HEK293 (cell line): ENCODE measurements around the gene CCDC51.

ENCODE experiments used
- CTCF ChIA-PET: fragments of 350-600 bp; formaldehyde crosslinking; extraction: SDS; loops from one replicate; lab custom pipeline; 2021; ENCODE audit warnings: antibody characterized with exemption; lab: Yijun Ruan, JAX
- POLR2A ChIA-PET: fragments of 300-600 bp; formaldehyde crosslinking; extraction: SDS; loops from one replicate; lab custom pipeline; 2020; ENCODE audit warnings: antibody characterized with exemption, inconsistent platforms; lab: Yijun Ruan, JAX
- H3K27ac ChIP-seq: fragments of 200-500 bp; sonication (Bioruptor generic); 2 replicates; pipeline ENCODE4 v1.5.1; 2014; ENCODE audit warnings: low read depth, low read length, control low read depth, inconsistent platforms; ENCODE audit errors: extremely low read depth
- H3K36me3 ChIP-seq, 2 experiments: fragments of 200-500 bp in 1 of 2; sonication (Bioruptor generic) in 1 of 2; 1 replicate in 1 of 2; 2 replicates in 1 of 2; pipeline ENCODE4 v1.5.1; 2014 to 2017; ENCODE audit warnings: inconsistent platforms in 2 of 2, low read length in 2 of 2; ENCODE audit not compliant: control insufficient read depth in 2 of 2, insufficient read depth in 1 of 2
- H3K4me1 ChIP-seq: fragments of 200-500 bp; sonication (Bioruptor generic); 2 replicates; pipeline ENCODE4 v1.5.1; 2014; ENCODE audit warnings: mild to moderate bottlenecking, low read length, inconsistent platforms; ENCODE audit not compliant: control insufficient read depth, insufficient read depth
- H3K4me3 ChIP-seq: 2 replicates; pipeline ENCODE4 v1.5.1; 2011; ENCODE audit warnings: low read depth, mild to moderate bottlenecking, control low read depth, low read length, moderate library complexity
- H3K9me3 ChIP-seq: fragments of 200-500 bp; sonication (Bioruptor generic); 2 replicates; pipeline ENCODE4 v1.5.1; 2014; ENCODE audit warnings: low read depth, low read length, inconsistent platforms; ENCODE audit not compliant: control insufficient read depth, insufficient read depth
- FEZF1 ChIP-seq: fragments of 450-650 bp; formaldehyde crosslinking; IDR thresholded peaks from 2 replicates; pipeline ENCODE4 v1.5.1; 2016; ENCODE audit warnings: missing biosample characterization, missing genetic modification characterization
- GLI2 ChIP-seq: fragments of 450-650 bp; formaldehyde crosslinking; IDR thresholded peaks from 2 replicates; pipeline ENCODE4; 2017; ENCODE audit warnings: missing biosample characterization, missing genetic modification characterization, low read depth, borderline replicate concordance
- GLIS1 ChIP-seq: fragments of 450-650 bp; formaldehyde crosslinking; IDR thresholded peaks from 2 replicates; pipeline ENCODE4 v1.5.1; 2016; ENCODE audit warnings: missing biosample characterization, missing genetic modification characterization
- HOXC10 ChIP-seq: sonication (generic); formaldehyde crosslinking; IDR thresholded peaks from 2 replicates; pipeline ENCODE4 v1.8.1; 2023; ENCODE audit warnings: mild to moderate bottlenecking, missing genetic modification reagents
- KLF1 ChIP-seq: fragments of 450-650 bp; formaldehyde crosslinking; IDR thresholded peaks from 2 replicates; pipeline ENCODE4 v1.5.1; 2016; ENCODE audit warnings: missing biosample characterization, missing genetic modification characterization
- SP2 ChIP-seq: fragments of 450-650 bp; formaldehyde crosslinking; IDR thresholded peaks from 2 replicates; pipeline ENCODE4 v1.5.1; 2016; ENCODE audit warnings: missing biosample characterization, missing genetic modification characterization
- YY1 ChIP-seq: fragments of 450-650 bp; formaldehyde crosslinking; IDR thresholded peaks from 2 replicates; pipeline ENCODE4 v1.5.1; 2018; ENCODE audit warnings: missing biosample characterization, missing genetic modification characterization
- ZBTB7A ChIP-seq: fragments of 450-650 bp; formaldehyde crosslinking; IDR thresholded peaks from 2 replicates; pipeline ENCODE4 v1.5.1; 2016; ENCODE audit warnings: low read depth, missing biosample characterization, missing genetic modification characterization
- ZNF10 ChIP-seq: fragments of 450-650 bp; formaldehyde crosslinking; IDR thresholded peaks from 2 replicates; pipeline ENCODE4 v1.5.1; 2017; ENCODE audit warnings: missing biosample characterization, missing genetic modification characterization
- ZNF24 ChIP-seq: fragments of 450-650 bp; formaldehyde crosslinking; IDR thresholded peaks from 2 replicates; pipeline ENCODE4 v1.5.1; 2016; ENCODE audit warnings: missing biosample characterization, missing genetic modification characterization
- ZNF391 ChIP-seq: fragments of 450-650 bp; formaldehyde crosslinking; IDR thresholded peaks from 2 replicates; pipeline ENCODE4 v1.5.1; 2016; ENCODE audit warnings: low read depth, missing biosample characterization, missing genetic modification characterization, borderline replicate concordance
- ZNF426 ChIP-seq: fragments of 450-650 bp; formaldehyde crosslinking; IDR thresholded peaks from 2 replicates; pipeline ENCODE4 v1.5.1; 2017; ENCODE audit warnings: missing biosample characterization, missing genetic modification characterization, mild to moderate bottlenecking, inconsistent platforms, moderate library complexity
- ZNF600 ChIP-seq: fragments of 450-650 bp; formaldehyde crosslinking; IDR thresholded peaks from 2 replicates; pipeline ENCODE4 v1.5.1; 2016; ENCODE audit warnings: missing biosample characterization, missing genetic modification characterization
- ZNF677 ChIP-seq: fragments of 450-650 bp; IDR thresholded peaks from 2 replicates; pipeline ENCODE4 v1.5.0; 2018; ENCODE audit warnings: missing biosample characterization, mild to moderate bottlenecking, missing genetic modification characterization, moderate library complexity
- ZNF776 ChIP-seq: fragments of 450-650 bp; formaldehyde crosslinking; IDR thresholded peaks from 2 replicates; pipeline ENCODE4 v1.5.0; 2017; ENCODE audit warnings: missing biosample characterization, missing genetic modification characterization, borderline replicate concordance
- ZNF830 ChIP-seq: fragments of 450-650 bp; IDR thresholded peaks from 2 replicates; pipeline ENCODE4 v1.5.0; 2018; ENCODE audit warnings: missing biosample characterization, missing genetic modification characterization, low read depth, mild to moderate bottlenecking, moderate library complexity
- ZXDB ChIP-seq: fragments of 450-650 bp; formaldehyde crosslinking; IDR thresholded peaks from 2 replicates; pipeline ENCODE4 v1.5.1; 2016; ENCODE audit warnings: missing biosample characterization, missing genetic modification characterization
- TF ChIP-seq, protein P1 (sequence below): fragments of 450-650 bp; formaldehyde crosslinking; IDR thresholded peaks from 2 replicates; pipeline ENCODE4 v1.5.1; 2016; ENCODE audit warnings: missing biosample characterization, missing genetic modification characterization
- TF ChIP-seq, protein P2 (sequence below): fragments of 450-650 bp; formaldehyde crosslinking; IDR thresholded peaks from 2 replicates; pipeline ENCODE4 v1.5.1; 2016; ENCODE audit warnings: missing biosample characterization, missing genetic modification characterization
- TF ChIP-seq, protein P3 (sequence below): fragments of 450-650 bp; formaldehyde crosslinking; conservative IDR thresholded peaks from 2 replicates; pipeline ENCODE4 v1.5.1; 2016; ENCODE audit warnings: low read depth, missing biosample characterization, missing genetic modification characterization
- TF ChIP-seq, protein P4 (sequence below): fragments of 450-650 bp; formaldehyde crosslinking; IDR thresholded peaks from 2 replicates; pipeline ENCODE4 v1.5.1; 2016; ENCODE audit warnings: missing biosample characterization, missing genetic modification characterization, low read depth
- TF ChIP-seq, protein P5 (sequence below): fragments of 450-650 bp; formaldehyde crosslinking; IDR thresholded peaks from 2 replicates; pipeline ENCODE4 v1.5.1; 2016; ENCODE audit warnings: missing biosample characterization, missing genetic modification characterization

The CCDC51 gene

DNA sequence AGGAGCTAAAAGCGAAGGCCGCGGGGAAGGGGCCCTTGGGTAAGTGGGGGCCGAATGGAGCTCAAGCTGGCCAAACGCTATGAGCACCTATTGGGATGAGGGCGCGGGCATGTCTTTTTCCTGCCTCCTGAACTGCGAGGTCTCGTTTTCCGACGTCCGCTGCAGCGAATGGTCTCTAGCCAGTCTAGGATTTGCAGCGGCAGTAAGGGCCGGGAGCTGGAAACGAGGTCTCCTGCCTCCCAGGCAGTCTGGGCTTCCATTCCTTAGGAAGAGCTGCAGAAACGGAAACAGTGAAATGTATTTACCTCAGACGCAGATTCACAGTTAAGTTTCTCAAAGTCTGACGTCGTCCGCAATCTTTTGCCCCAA is 655 bp upstream of the CCDC51 start:
- ChIA-PET POLR2A (interaction anchor here (1.7 kb wide), 1 partner anchor 32 kb away, joined by 13 read pairs; no protein-coding TSS in a partner anchor), CTCF (interaction anchor here (2.3 to 2.8 kb wide), 2 partner anchors 40 to 246 kb away, joined by 11 to 15 read pairs; no protein-coding TSS in a partner anchor)
- Histone ChIP-seq H3K4me1 (no peaks in the 10 kb centered on the region), H3K9me3 (no peaks in the 10 kb centered on the region), H3K36me3 (peaks cover 14 to 34% of the 10 kb centered on the region in 2 experiments; a peak in 2 of 3 replicates), H3K4me3 (peak overlapping the region; percentile 84), H3K27ac (peak overlapping the region; percentile 67)
- TF ChIP-seq SP2 (tag by site-specific recombination) (no peak), YY1 (tag by site-specific recombination) (no peak), ZNF830 (tag by site-specific recombination) (no peak), ZNF776 (tag by site-specific recombination) (no peak)
- TF ChIP-seq, protein P1, sequence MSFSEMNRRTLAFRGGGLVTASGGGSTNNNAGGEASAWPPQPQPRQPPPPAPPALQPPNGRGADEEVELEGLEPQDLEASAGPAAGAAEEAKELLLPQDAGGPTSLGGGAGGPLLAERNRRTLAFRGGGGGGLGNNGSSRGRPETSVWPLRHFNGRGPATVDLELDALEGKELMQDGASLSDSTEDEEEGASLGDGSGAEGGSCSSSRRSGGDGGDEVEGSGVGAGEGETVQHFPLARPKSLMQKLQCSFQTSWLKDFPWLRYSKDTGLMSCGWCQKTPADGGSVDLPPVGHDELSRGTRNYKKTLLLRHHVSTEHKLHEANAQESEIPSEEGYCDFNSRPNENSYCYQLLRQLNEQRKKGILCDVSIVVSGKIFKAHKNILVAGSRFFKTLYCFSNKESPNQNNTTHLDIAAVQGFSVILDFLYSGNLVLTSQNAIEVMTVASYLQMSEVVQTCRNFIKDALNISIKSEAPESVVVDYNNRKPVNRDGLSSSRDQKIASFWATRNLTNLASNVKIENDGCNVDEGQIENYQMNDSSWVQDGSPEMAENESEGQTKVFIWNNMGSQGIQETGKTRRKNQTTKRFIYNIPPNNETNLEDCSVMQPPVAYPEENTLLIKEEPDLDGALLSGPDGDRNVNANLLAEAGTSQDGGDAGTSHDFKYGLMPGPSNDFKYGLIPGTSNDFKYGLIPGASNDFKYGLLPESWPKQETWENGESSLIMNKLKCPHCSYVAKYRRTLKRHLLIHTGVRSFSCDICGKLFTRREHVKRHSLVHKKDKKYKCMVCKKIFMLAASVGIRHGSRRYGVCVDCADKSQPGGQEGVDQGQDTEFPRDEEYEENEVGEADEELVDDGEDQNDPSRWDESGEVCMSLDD (tag by site-specific recombination): no peak
- TF ChIP-seq, protein P2, sequence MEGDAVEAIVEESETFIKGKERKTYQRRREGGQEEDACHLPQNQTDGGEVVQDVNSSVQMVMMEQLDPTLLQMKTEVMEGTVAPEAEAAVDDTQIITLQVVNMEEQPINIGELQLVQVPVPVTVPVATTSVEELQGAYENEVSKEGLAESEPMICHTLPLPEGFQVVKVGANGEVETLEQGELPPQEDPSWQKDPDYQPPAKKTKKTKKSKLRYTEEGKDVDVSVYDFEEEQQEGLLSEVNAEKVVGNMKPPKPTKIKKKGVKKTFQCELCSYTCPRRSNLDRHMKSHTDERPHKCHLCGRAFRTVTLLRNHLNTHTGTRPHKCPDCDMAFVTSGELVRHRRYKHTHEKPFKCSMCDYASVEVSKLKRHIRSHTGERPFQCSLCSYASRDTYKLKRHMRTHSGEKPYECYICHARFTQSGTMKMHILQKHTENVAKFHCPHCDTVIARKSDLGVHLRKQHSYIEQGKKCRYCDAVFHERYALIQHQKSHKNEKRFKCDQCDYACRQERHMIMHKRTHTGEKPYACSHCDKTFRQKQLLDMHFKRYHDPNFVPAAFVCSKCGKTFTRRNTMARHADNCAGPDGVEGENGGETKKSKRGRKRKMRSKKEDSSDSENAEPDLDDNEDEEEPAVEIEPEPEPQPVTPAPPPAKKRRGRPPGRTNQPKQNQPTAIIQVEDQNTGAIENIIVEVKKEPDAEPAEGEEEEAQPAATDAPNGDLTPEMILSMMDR: no peak

DNA sequence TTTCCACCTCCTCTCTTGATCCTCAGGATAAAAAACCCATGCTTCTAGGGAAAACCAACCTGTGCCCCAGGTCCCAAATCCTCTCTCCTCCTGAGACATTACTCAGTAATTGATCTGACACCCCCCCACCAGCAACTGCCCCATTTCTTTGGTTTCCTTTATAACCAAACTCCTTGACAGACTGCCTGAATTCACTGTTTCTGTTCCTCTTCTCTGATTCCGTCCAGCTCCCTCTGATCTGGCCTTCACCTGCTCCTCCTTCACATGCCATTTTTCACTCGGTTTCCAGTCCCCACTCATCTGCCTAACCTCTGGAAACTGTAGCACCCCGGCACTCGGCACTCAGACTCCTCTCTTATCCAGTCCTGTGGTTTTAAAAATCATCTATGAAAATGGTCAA is 2.1 kb downstream of the CCDC51 start:
- POLR2A ChIA-PET: interaction anchor here (2.5 kb wide), 1 partner anchor 9 kb away, joined by 22 read pairs; the partner anchor contains the start of gene ATRIP
- no peak overlapping the region for H3K27ac ChIP-seq
- TF ChIP-seq GLIS1: no peak
- TF ChIP-seq ZNF24 (tag by site-specific recombination): no peak
- no peak for TF ChIP-seq ZBTB7A (tag by site-specific recombination)
- TF ChIP-seq ZNF10 (tag by site-specific recombination): no peak
- no peak for TF ChIP-seq ZNF677 (tag by site-specific recombination)
- TF ChIP-seq, protein P3, sequence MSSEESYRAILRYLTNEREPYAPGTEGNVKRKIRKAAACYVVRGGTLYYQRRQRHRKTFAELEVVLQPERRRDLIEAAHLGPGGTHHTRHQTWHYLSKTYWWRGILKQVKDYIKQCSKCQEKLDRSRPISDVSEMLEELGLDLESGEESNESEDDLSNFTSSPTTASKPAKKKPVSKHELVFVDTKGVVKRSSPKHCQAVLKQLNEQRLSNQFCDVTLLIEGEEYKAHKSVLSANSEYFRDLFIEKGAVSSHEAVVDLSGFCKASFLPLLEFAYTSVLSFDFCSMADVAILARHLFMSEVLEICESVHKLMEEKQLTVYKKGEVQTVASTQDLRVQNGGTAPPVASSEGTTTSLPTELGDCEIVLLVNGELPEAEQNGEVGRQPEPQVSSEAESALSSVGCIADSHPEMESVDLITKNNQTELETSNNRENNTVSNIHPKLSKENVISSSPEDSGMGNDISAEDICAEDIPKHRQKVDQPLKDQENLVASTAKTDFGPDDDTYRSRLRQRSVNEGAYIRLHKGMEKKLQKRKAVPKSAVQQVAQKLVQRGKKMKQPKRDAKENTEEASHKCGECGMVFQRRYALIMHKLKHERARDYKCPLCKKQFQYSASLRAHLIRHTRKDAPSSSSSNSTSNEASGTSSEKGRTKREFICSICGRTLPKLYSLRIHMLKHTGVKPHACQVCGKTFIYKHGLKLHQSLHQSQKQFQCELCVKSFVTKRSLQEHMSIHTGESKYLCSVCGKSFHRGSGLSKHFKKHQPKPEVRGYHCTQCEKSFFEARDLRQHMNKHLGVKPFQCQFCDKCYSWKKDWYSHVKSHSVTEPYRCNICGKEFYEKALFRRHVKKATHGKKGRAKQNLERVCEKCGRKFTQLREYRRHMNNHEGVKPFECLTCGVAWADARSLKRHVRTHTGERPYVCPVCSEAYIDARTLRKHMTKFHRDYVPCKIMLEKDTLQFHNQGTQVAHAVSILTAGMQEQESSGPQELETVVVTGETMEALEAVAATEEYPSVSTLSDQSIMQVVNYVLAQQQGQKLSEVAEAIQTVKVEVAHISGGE (tag by site-specific recombination): no peak
- TF ChIP-seq, protein P4, sequence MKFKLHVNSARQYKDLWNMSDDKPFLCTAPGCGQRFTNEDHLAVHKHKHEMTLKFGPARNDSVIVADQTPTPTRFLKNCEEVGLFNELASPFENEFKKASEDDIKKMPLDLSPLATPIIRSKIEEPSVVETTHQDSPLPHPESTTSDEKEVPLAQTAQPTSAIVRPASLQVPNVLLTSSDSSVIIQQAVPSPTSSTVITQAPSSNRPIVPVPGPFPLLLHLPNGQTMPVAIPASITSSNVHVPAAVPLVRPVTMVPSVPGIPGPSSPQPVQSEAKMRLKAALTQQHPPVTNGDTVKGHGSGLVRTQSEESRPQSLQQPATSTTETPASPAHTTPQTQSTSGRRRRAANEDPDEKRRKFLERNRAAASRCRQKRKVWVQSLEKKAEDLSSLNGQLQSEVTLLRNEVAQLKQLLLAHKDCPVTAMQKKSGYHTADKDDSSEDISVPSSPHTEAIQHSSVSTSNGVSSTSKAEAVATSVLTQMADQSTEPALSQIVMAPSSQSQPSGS: no peak
- no peak for TF ChIP-seq FEZF1 (tag by site-specific recombination)
- TF ChIP-seq, protein P5, sequence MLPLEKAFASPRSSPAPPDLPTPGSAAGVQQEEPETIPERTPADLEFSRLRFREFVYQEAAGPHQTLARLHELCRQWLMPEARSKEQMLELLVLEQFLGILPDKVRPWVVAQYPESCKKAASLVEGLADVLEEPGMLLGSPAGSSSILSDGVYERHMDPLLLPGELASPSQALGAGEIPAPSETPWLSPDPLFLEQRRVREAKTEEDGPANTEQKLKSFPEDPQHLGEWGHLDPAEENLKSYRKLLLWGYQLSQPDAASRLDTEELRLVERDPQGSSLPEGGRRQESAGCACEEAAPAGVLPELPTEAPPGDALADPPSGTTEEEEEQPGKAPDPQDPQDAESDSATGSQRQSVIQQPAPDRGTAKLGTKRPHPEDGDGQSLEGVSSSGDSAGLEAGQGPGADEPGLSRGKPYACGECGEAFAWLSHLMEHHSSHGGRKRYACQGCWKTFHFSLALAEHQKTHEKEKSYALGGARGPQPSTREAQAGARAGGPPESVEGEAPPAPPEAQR: no peak
- no peak for TF ChIP-seq GLI2 (tag by site-specific recombination)
- TF ChIP-seq ZNF391 (tag by site-specific recombination): no peak
- TF ChIP-seq ZNF600: no peak
- TF ChIP-seq ZXDB: no peak
- no peak for TF ChIP-seq KLF1 (tag by site-specific recombination)
- TF ChIP-seq ZNF426 (tag by site-specific recombination): no peak
- TF ChIP-seq SP2 (tag by site-specific recombination): no peak
- TF ChIP-seq HOXC10 (CRISPR knock-in tag): no peak
- no peak overlapping the region for H3K4me3 ChIP-seq
- CTCF ChIA-PET: interaction anchor here (0.7 kb wide), 1 partner anchor 243 kb away, joined by 4 read pairs; no protein-coding TSS in a partner anchor
- peaks cover 11 to 33% of the 10 kb centered on the region in 2 experiments; a peak in 2 of 3 replicates for H3K36me3 ChIP-seq
- no peaks in the 10 kb centered on the region for H3K4me1 ChIP-seq
- H3K9me3 ChIP-seq: no peaks in the 10 kb centered on the region
